Measurements from ENCODE around the gene PCDHGB6. TPM values are rescaled to one million over a fixed set of nuclear protein-coding genes. Genes with fewer than 3 reads are reported as not detected.
A peak's percentile ranks its signal among the peaks of the same experiment; 100 is the strongest.

Gene PCDHGB6
- total and polyA plus RNA-seq, 11 donors: 2.3 to 10.4 (median 6.2) TPM

GRCh38 chr5:141421489-141421855, 13.7 kb downstream of the PCDHGB6 start:
- TF ChIP-seq CTCF (IDR thresholded peaks at IDR 0.05): no peak
- no peak for TF ChIP-seq POLR2A (IDR thresholded peaks at IDR 0.05)
- H3K27me3 ChIP-seq: peaks cover 0 to 76% (median 0%) of the 10 kb centered on the region in 9 donors
- no peak overlapping the region for H3K27ac ChIP-seq
- 28 to 50% (median 38%) methylated on average over 13 of the region's 13 CpGs for WGBS, 4 donors
- H3K36me3 ChIP-seq: peaks cover 0 to 43% (median 0%) of the 10 kb centered on the region in 9 donors
- peaks cover 0 to 100% (median 72%) of the 10 kb centered on the region in 12 donors for H3K9me3 ChIP-seq
- H3K4me1 ChIP-seq: peaks cover 0 to 12% (median 1%) of the 10 kb centered on the region in 12 donors
- H3K4me3 ChIP-seq: peak overlapping the region in 9 of 12 donors; percentile 31 to 45 (median 40)
- no peak for DNase-seq
- ATAC-seq: no peak
- intact Hi-C loops (cut with DNase I): loop anchor here in 5 of 10 donors (5.0 to 10.0 kb wide), 4 partner anchors 91 to 133 kb away; no protein-coding TSS in a partner anchor

GRCh38 chr5:141422742-141423291, 15.0 kb downstream of the PCDHGB6 start:
- peaks cover 0 to 66% (median 0%) of the 10 kb centered on the region in 9 donors for H3K27me3 ChIP-seq
- ATAC-seq (no peak), DNase-seq (no peak)
- H3K9me3 ChIP-seq: peaks cover 0 to 100% (median 81%) of the 10 kb centered on the region in 12 donors
- H3K27ac ChIP-seq: no peak overlapping the region
- TF ChIP-seq CTCF (IDR thresholded peaks at IDR 0.05) (no peak), POLR2A (IDR thresholded peaks at IDR 0.05) (no peak)
- peaks cover 0 to 8% (median 1%) of the 10 kb centered on the region in 12 donors for H3K4me1 ChIP-seq
- 31 to 48% (median 34%) methylated on average over 19 to 42 of the region's 42 CpGs for WGBS, 4 donors
- H3K36me3 ChIP-seq: peaks cover 0 to 50% (median 0%) of the 10 kb centered on the region in 9 donors
- no peak overlapping the region for H3K4me3 ChIP-seq
- intact Hi-C loops (cut with DNase I): loop anchor here in 5 of 10 donors (5.0 to 10.0 kb wide), 4 partner anchors 89 to 132 kb away; no protein-coding TSS in a partner anchor

- WGBS, 4 donors: 55 to 66% (median 59%) methylated on average over 39 to 53 of the region's 53 CpGs
- intact Hi-C loops (cut with DNase I): loop anchor here in 3 of 10 donors (5.0 to 10.0 kb wide), 3 partner anchors 84 to 127 kb away; no protein-coding TSS in a partner anchor
- H3K9me3 ChIP-seq: peaks cover 0 to 100% (median 57%) of the 10 kb centered on the region in 12 donors
- DNase-seq (peak in 1 of 5 donors; percentile 53), ATAC-seq (peak in 1 of 4 donors; percentile 19)
- no peak overlapping the region for H3K27ac ChIP-seq
- peaks cover 0 to 16% (median 0%) of the 10 kb centered on the region in 12 donors for H3K4me1 ChIP-seq
- H3K27me3 ChIP-seq: peaks cover 0 to 63% (median 0%) of the 10 kb centered on the region in 9 donors
- no peak for TF ChIP-seq POLR2A (IDR thresholded peaks at IDR 0.05)
- TF ChIP-seq CTCF (IDR thresholded peaks at IDR 0.05): no peak
- H3K36me3 ChIP-seq: peaks cover 0 to 33% (median 0%) of the 10 kb centered on the region in 9 donors
- no peak overlapping the region for H3K4me3 ChIP-seq
These were observed 20.1 kb downstream of the PCDHGB6 start for GRCh38 chr5:141427783-141428426.

Measured in heart left ventricle (tissue), 16 donors.